Activated CD8-positive, alpha-beta memory T cell treated with anti-CD3 and anti-CD28 coated beads, Interleukin-2, amount 50 U/mL, for 48 hours (primary cell): ENCODE data around the gene HPSE2.

Experiments used
- DNase-seq: peaks from one replicate; pipeline ENCODE4 v3.0.0-alpha.2; 2020

HPSE2 gene

GRCh38 chr10:98666276-98666675, 569.4 kb downstream of the HPSE2 start:
- DNase-seq: no peak

- DNase-seq: peak; percentile 54
Observed at GRCh38 chr10:98664329-98665042, 571.2 kb downstream of the HPSE2 start.

- DNase-seq: no peak
Observed at GRCh38 chr10:98659951-98660350, 575.7 kb downstream of the HPSE2 start.

DNA sequence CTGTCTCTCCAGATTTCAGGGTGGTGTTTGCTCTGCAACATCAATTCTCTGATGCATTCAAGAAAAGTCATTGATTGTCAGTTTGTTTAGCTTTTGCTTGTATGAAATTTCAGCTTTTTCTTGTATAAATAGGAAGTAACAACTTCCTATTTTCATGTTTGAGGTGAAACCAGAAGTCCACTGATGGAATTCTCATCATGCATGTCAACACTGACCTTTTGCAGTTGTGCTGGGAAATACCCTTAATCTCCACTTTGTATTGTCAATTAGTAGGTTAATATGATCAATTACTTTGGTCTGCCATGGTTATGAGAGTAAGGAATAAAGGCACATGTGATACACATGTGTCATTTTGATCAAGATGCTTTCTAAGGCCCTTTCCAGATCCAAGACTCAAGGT, 580.2 kb downstream of the HPSE2 start:
- DNase-seq: no peak

GRCh38 chr10:98649170-98649569, 586.5 kb downstream of the HPSE2 start:
- DNase-seq: no peak

DNA sequence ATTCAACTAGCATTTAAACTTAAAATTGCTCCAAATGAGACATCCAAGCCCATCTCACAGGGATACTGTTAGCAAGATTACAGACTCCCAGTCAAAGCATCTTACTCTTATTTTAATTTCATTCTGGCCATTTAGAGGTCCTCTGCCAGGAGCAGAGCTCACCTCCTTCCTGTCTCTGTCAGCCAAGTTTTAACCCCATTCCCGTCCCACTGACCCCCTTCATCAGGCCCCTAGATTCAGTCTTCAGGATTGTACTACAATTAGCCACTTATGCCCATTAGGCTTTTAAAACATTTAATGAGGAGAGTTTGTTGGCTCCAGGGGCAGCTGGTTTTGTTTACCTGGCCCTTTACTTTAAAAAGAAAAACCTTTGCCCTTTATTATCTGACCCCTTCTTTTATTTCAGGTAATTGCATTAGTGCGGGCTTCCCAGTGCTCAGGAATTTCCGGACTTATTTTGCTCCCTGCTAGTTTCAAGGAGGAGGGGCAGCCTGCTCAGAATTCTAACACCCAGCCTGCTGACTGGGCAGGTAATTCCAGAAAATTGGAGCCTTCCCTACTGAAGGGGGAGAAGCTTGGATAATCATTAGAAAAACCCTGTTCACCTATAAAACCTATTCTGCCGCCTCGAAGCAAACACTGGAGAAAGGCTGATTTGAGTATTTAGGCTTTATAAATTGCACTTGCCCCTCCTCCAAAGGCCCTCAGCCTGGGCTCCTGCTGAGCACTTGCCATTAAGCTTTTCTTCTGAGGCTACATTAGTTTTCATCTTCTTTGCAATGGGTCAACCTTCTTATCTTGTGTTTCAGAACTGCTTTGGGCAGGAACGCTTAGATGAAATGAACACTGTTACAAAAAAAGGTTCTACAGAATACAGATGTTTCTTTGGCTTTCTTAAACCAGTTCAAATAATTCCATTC, 588.4 kb downstream of the HPSE2 start:
- no peak for DNase-seq

- no peak for DNase-seq
Observed at GRCh38 chr10:98644466-98644865, 591.2 kb downstream of the HPSE2 start.

DNA sequence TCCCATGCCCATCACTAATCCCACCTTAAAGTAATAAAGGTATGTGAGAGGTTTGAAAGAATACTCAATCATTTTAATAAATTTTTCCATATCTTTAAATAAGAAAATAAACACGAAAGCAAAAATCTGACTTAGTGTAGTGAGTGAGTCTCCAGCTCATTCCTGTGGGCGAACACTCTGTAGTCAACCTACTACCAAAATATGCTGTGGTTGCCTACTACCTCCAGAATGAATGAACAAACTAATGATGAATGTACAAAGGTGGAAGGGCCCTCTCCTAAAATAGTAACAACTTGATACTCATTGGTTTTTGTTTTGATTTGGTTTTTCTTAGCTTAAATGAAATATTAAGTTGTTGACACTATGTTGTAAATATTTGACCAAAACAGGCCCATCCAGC, 593.4 kb downstream of the HPSE2 start:
- no peak for DNase-seq

- DNase-seq: no peak
Observed at GRCh38 chr10:98638920-98639319, 596.7 kb downstream of the HPSE2 start.

GRCh38 chr10:98636921-98637329, 598.7 kb downstream of the HPSE2 start:
- no peak for DNase-seq

DNA sequence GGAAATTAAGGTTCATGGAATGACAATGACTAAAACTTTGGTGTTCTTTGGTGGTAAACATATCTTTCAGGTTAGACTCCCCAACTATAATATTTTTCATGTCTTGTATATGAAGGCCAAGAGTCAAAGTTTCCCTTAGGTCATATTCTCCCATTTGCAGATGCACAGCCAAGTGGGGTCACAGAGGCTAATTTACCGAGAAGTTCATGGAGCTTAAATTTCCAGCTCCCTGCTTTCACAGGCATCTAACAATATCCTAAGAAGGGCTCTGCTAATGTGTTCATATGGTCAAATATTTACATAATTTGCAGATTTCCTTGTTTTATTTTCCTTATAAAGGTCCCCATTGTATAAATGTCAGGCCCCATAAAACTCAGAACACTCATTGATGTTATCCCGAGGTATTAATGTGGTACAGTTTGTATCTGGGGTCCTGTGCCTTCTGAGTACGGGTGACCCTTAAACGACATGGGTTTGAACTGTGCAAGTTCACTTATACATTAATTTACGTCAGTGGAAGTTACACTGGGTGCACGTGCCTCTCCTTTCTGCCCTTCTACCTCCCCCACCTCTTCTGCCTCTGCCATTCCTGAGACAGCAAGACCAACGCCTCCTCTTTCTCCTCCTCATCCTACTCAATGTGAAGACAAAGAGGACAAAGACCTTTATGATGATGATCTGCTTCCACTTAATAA, 603.0 kb downstream of the HPSE2 start:
- DNase-seq: no peak

DNA sequence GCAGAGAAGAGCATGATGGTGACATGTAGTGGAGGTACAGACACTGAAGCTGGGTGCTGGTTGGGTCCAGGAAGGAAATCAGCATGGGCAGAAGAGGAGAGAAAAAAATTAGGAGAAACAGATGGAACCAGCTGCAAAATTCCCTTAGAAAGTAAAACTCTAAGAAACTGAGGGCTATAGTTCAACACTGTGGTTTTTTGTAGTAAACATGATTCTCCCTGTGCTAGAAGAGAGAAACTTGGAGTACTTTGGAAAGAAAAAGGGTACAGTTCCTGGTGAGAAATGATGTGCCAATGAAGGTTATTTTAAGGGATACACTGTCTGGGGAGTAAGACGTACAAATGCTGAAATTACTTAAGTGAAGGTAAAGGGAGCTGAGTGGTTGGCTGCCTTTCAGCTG, 607.4 kb downstream of the HPSE2 start:
- no peak for DNase-seq

GRCh38 chr10:98627711-98628110, 607.9 kb downstream of the HPSE2 start:
- DNase-seq: no peak

DNA sequence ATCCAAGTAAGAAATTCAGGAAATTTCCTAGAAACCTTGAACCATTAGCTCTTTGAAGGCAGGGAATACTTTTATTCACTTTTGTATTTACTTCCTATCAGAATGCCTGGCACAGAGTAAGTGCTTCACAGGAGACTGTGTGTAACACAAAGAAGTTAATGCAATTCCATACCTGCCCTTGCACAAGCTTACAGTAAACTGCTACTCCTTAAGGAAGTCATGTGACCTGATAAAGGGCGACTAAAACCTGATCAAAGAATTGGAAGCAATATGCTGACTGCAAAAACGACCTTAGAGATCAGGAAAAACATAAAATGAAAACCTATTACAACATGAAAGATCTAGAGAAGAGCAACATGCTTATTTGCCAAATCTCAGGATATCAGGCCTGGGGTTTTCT, 610.7 kb downstream of the HPSE2 start:
- DNase-seq: no peak

- DNase-seq: no peak
Observed at GRCh38 chr10:98623176-98623575, 612.5 kb downstream of the HPSE2 start.

DNA sequence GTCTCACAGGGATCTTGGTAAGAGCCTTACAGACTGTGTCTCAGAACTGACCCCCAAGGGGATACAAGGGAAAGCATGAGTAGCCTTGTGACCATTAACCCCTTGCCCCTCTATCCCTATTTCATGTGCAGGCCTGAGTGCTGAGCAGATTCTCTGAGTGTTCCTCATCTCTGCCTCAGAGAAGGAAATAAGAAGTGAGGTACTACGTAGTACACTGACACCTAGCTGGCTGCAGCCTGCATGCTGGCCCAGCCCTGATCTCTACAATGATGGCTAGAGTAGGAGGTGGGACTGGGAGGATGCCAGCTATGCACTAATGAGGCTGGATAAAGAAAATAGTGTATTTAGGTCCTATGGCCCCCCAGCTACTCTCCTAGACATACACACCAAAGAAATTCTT, 614.0 kb downstream of the HPSE2 start:
- no peak for DNase-seq

DNA sequence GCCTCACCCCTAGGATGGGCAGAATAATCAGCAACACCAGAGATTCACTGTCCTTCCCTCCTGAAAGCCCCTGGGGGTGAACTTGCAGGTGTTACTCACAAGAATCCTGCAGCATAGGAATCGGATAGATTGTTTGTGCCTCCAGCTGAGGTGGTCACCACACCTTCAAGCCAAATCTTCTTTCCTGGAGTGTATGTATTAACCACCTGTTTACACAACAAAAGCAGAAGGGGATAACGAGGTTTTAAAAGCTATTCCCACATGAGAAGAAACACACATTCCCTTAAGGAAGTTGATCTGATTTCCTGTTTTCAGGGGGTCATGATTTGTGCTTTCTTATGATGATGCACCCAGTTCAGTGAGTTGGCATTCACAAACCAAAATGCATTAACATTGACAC, 615.1 kb downstream of the HPSE2 start:
- DNase-seq: no peak

GRCh38 chr10:98619446-98619845, 616.2 kb downstream of the HPSE2 start:
- DNase-seq: no peak

DNA sequence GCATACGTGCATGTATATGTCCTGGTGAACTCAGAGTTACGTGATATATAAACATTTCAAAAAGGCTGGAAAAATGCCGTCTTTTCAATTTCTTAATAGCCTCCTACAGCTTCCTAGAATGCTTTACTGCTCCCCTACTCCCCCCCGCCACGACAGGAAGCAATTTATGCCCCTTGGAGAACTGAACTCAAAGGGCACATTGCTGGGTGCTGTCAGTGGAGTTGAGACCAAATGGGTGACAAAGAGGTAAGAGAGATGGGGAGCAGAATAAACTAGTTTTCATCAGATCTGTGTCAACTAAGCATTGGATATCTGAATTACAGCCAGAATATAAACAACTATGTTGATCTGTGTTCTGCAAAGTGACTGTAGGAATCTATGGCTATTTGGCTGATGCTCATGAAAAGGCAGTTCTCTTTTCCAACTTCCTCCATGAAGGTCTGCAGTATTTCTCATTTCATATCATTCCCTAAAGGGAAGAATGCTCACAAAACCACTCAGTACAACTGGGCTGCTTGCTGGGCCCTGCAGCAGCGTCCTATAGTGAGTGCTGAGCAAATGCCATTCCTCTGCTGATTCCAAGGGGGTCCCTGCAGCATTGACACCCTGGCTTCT, 617.6 kb downstream of the HPSE2 start:
- DNase-seq: no peak

- no peak for DNase-seq
Observed at GRCh38 chr10:98613446-98613845, 622.2 kb downstream of the HPSE2 start.

GRCh38 chr10:98611436-98611835, 624.2 kb downstream of the HPSE2 start:
- no peak for DNase-seq

DNA sequence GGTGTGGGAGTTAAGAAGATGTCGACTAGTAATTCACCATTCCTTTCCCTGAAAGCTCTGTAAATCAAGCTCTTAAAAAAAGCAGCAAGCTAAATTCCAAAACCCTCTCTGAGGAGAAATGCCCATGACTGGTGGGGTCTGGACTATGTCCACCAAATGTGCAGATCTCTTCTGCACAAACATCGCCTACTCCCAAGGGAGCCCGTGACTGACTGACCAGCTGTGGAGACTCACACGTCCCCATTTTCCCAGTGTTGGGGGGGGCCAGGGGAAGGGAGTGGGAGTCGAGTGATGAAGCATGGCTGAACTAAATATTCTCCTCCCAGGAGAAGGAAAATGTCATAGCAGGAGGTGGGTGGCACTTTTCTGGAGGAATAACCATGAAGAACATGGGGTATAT, 624.8 kb downstream of the HPSE2 start:
- DNase-seq: no peak

- no peak for DNase-seq
Observed at GRCh38 chr10:98610301-98610700, 625.4 kb downstream of the HPSE2 start.
